Umbilical cord (tissue), 2 donors: ENCODE measurements around the gene GEMIN8. TPM values are rescaled to one million over a fixed set of nuclear protein-coding genes. Genes with fewer than 3 reads are reported as not detected.

ENCODE experiments used
- DNase-seq: peaks from one replicate; pipeline ENCODE4 v3.0.0-alpha.2; 2015; ENCODE audit warnings: low spot score
- total RNA-seq: library from RNA; depleted of rRNA; stranded (reverse); fragments of >200 nt; gene quantifications from one replicate; pipeline ENCODE4 v1.2.3, GENCODE V29; 2014; ENCODE audit warnings: low replicate concordance; ENCODE audit not compliant: insufficient read depth

Gene GEMIN8
- total RNA-seq: 4.6 TPM

GRCh38 chrX:14029425-14030173 lies at the start of gene GEMIN8:
GEMIN8 (minus strand) TSS chrX:14029892; CDS start chrX:14021478, 8,414 bp downstream.
- peak; percentile 89 for DNase-seq

GRCh38 chrX:14076639-14077038 lies 46.9 kb upstream of the GEMIN8 start:
- no peak for DNase-seq

- DNase-seq: no peak
Measured at GRCh38 chrX:14073556-14073955, 43.9 kb upstream of the GEMIN8 start.

GRCh38 chrX:14073071-14073470 lies 43.4 kb upstream of the GEMIN8 start:
- DNase-seq: peak; percentile 0

GRCh38 chrX:14065800-14066199 lies 36.1 kb upstream of the GEMIN8 start:
- no peak for DNase-seq

- DNase-seq: peak; percentile 66
Measured at GRCh38 chrX:14064626-14065432, 35.1 kb upstream of the GEMIN8 start.

GRCh38 chrX:14062524-14062923 lies 32.8 kb upstream of the GEMIN8 start:
- no peak for DNase-seq

- DNase-seq: no peak
Measured at GRCh38 chrX:14056206-14056605, 26.5 kb upstream of the GEMIN8 start.

- DNase-seq: no peak
Measured at GRCh38 chrX:14051416-14051815, 21.7 kb upstream of the GEMIN8 start.

- no peak for DNase-seq
Measured at GRCh38 chrX:14050709-14051108, 21.0 kb upstream of the GEMIN8 start.

GRCh38 chrX:14043209-14043608 lies 13.5 kb upstream of the GEMIN8 start:
- no peak for DNase-seq

GRCh38 chrX:14039344-14039743 lies 9.7 kb upstream of the GEMIN8 start:
- peak; percentile 25 for DNase-seq

- DNase-seq: no peak
Measured at GRCh38 chrX:14038375-14039085, 8.8 kb upstream of the GEMIN8 start.

GRCh38 chrX:14032406-14032805 lies 2.7 kb upstream of the GEMIN8 start:
- DNase-seq: peak; percentile 38

- DNase-seq: peak; percentile 27
Measured at GRCh38 chrX:14030174-14030530, 460 bp upstream of the GEMIN8 start.

GRCh38 chrX:14029039-14029424 lies 660 bp downstream of the GEMIN8 start:
- DNase-seq: no peak

- DNase-seq: no peak
Measured at GRCh38 chrX:14028473-14028872, 1.2 kb downstream of the GEMIN8 start.

GRCh38 chrX:14027511-14028019 lies 2.1 kb downstream of the GEMIN8 start:
- no peak for DNase-seq

- no peak for DNase-seq
Measured at GRCh38 chrX:14027036-14027435, 2.7 kb downstream of the GEMIN8 start.

GRCh38 chrX:14026121-14026520 lies 3.6 kb downstream of the GEMIN8 start:
- DNase-seq: no peak

GRCh38 chrX:14022019-14022418 lies 7.7 kb downstream of the GEMIN8 start:
- DNase-seq: no peak

GRCh38 chrX:14017399-14017798 lies 12.3 kb downstream of the GEMIN8 start:
- DNase-seq: no peak
